ENCODE results near the gene MACROD2. TPM values are rescaled to one million over a fixed set of nuclear protein-coding genes. Genes with fewer than 3 reads are reported as not detected.
"Not testable (repeated sequence)": the region's sequence is repeated elsewhere in the genome, so short reads cannot be mapped to it uniquely, and the experiment has no call there.

Gene MACROD2
- total RNA-seq, 1 experiment from 2014 or later = 1.4 TPM

DNA sequence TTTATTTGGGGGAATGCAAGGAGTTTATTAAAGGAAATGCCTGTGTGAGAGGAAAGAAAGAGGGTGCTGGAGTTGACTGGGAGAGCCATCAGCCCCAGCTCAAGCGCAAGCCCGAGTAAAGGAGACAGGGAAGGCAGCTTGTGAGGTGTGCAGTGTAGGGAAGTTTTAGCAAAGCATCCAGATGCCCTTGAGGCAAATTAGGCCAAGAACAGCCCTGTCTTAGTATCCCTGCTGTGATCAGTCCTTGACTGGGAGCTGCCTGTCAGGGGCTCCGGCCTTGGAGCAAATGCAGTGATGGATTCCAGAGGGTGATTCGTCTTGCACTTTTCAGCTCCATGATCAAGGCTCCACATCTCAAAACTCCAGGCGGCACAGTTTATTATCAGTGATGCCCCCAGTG is 2016.2 kb downstream of the MACROD2 start:
- H3K27me3 ChIP-seq (replicated peaks; ENCODE audit: insufficient read depth, low read depth, low read length, poor library complexity) = no peaks in the 10 kb centered on the region
- H3K4me3 ChIP-seq (ENCODE audit: low read depth, low read length, poor library complexity, severe bottlenecking) = no peak overlapping the region
- TF ChIP-seq, protein P1, sequence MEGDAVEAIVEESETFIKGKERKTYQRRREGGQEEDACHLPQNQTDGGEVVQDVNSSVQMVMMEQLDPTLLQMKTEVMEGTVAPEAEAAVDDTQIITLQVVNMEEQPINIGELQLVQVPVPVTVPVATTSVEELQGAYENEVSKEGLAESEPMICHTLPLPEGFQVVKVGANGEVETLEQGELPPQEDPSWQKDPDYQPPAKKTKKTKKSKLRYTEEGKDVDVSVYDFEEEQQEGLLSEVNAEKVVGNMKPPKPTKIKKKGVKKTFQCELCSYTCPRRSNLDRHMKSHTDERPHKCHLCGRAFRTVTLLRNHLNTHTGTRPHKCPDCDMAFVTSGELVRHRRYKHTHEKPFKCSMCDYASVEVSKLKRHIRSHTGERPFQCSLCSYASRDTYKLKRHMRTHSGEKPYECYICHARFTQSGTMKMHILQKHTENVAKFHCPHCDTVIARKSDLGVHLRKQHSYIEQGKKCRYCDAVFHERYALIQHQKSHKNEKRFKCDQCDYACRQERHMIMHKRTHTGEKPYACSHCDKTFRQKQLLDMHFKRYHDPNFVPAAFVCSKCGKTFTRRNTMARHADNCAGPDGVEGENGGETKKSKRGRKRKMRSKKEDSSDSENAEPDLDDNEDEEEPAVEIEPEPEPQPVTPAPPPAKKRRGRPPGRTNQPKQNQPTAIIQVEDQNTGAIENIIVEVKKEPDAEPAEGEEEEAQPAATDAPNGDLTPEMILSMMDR (conservative IDR thresholded peaks at IDR 0.05; ENCODE audit: low read depth, low read length) = no peak
- no peak for TF ChIP-seq EZH2 (IDR thresholded peaks at IDR 0.05; ENCODE audit: borderline replicate concordance, low read depth, low read length, poor library complexity, severe bottlenecking)
- POLR2A ChIA-PET (ENCODE audit: low non-redundant PET) = no interaction called here
- H3K27ac ChIP-seq (ENCODE audit: low read depth, low read length, poor library complexity, severe bottlenecking) = no peak overlapping the region
- CTCF ChIA-PET = no interaction called here
- no peaks in the 10 kb centered on the region for H3K4me1 ChIP-seq (ENCODE audit: insufficient read depth, low read length, poor library complexity, severe bottlenecking)
- H3K36me3 ChIP-seq (ENCODE audit: insufficient read depth, low read length, poor library complexity, severe bottlenecking) = no peaks in the 10 kb centered on the region
- DNase-seq (ENCODE audit: low spot score) = no peak
- peaks cover 9% of the 10 kb centered on the region for H3K9me3 ChIP-seq (ENCODE audit: low read depth, low read length, poor library complexity, severe bottlenecking)
- no TSS peak for BruUV-seq (replicated peaks)
- intact Hi-C loops (cut with micrococcal nuclease; ENCODE audit: unreplicated experiment) = no loop called here

DNA sequence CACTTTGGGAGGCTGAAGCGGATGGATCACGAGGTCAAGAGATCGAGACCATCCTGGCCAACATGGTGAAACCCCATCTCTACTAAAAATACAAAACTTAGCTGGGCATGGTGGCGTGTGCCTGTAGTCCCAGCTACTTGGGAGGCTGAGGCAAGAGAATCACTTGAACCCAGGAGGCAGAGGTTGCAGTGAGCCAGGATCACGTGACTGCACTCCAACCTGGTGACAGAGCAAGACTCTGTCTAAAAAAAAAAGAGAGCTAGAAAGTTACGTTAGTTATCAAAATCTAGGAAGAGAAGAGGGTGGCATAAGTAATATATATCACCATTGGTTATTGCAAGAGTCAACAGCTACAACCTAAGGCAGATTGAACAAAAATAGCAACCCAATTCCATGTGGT is 2017.6 kb downstream of the MACROD2 start:
- intact Hi-C loops (cut with micrococcal nuclease; ENCODE audit: unreplicated experiment); POLR2A ChIA-PET (ENCODE audit: low non-redundant PET); H3K27me3 ChIP-seq (replicated peaks; ENCODE audit: insufficient read depth, low read depth, low read length, poor library complexity); H3K36me3 ChIP-seq (ENCODE audit: insufficient read depth, low read length, poor library complexity, severe bottlenecking); H3K4me3 ChIP-seq (ENCODE audit: low read depth, low read length, poor library complexity, severe bottlenecking); H3K27ac ChIP-seq (ENCODE audit: low read depth, low read length, poor library complexity, severe bottlenecking); CTCF ChIA-PET; BruUV-seq (replicated peaks); DNase-seq (ENCODE audit: low spot score); H3K4me1 ChIP-seq (ENCODE audit: insufficient read depth, low read length, poor library complexity, severe bottlenecking): not testable (repeated sequence)
- peaks cover 13% of the 10 kb centered on the region for H3K9me3 ChIP-seq (ENCODE audit: low read depth, low read length, poor library complexity, severe bottlenecking)

DNA sequence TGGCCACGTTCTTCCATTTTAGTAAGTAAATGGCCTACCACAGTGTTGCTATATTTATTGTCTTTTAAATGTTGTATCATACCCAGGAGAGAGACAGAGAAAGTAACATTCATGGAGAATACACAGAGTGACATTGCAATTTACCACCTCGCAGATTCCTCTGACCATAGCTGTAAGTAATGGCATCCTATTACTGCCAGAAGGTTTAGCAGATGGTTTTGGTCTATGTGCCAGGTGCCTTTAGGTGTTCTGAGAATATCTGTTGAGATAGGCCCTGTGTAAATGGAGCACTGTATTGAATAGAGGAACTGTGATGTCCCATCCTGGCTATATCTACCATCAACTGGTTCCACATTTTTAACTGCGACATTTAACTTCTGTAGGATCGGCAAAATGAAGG is 2018.3 kb downstream of the MACROD2 start:
- Histone ChIP-seq H3K27me3 (replicated peaks; ENCODE audit: insufficient read depth, low read depth, low read length, poor library complexity) (no peaks in the 10 kb centered on the region), H3K4me1 (ENCODE audit: insufficient read depth, low read length, poor library complexity, severe bottlenecking) (no peaks in the 10 kb centered on the region), H3K36me3 (ENCODE audit: insufficient read depth, low read length, poor library complexity, severe bottlenecking) (no peaks in the 10 kb centered on the region), H3K4me3 (ENCODE audit: low read depth, low read length, poor library complexity, severe bottlenecking) (no peak overlapping the region), H3K9me3 (ENCODE audit: low read depth, low read length, poor library complexity, severe bottlenecking) (peaks cover 9% of the 10 kb centered on the region), H3K27ac (ENCODE audit: low read depth, low read length, poor library complexity, severe bottlenecking) (no peak overlapping the region)
- DNase-seq (ENCODE audit: low spot score) = no peak
- CTCF ChIA-PET = no interaction called here
- POLR2A ChIA-PET (ENCODE audit: low non-redundant PET) = no interaction called here
- no TSS peak for BruUV-seq (replicated peaks)
- intact Hi-C loops (cut with micrococcal nuclease; ENCODE audit: unreplicated experiment) = no loop called here
- TF ChIP-seq, protein P1 (conservative IDR thresholded peaks at IDR 0.05; ENCODE audit: low read depth, low read length) = no peak
- no peak for TF ChIP-seq EZH2 (IDR thresholded peaks at IDR 0.05; ENCODE audit: borderline replicate concordance, low read depth, low read length, poor library complexity, severe bottlenecking)

DNA sequence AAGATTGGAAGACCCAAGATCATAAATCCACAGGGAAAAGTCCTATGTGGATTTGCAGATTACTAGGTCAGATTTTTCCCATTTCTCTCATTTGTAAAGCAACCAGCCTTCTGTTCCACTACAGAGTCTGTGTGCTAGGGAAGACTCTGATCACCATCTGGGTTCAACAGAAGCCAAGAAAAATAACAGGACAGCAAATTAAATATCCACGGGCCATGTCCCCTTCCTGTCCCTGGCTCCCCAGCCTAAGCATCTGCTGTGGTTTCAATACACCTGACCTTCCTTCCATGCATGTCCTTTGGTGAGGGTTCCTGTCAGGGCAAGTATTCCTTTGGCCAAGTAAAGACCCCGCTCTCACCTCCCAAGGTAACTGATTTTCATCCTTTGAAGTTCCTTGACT is 2019.1 kb downstream of the MACROD2 start:
- BruUV-seq (replicated peaks) = no TSS peak
- TF ChIP-seq, protein P1 (conservative IDR thresholded peaks at IDR 0.05; ENCODE audit: low read depth, low read length) = no peak
- TF ChIP-seq EZH2 (IDR thresholded peaks at IDR 0.05; ENCODE audit: borderline replicate concordance, low read depth, low read length, poor library complexity, severe bottlenecking) = no peak
- ChIA-PET CTCF (no interaction called here), POLR2A (ENCODE audit: low non-redundant PET) (no interaction called here)
- no peak for DNase-seq (ENCODE audit: low spot score)
- H3K9me3 ChIP-seq (ENCODE audit: low read depth, low read length, poor library complexity, severe bottlenecking) = peaks cover 13% of the 10 kb centered on the region
- no peak overlapping the region for H3K27ac ChIP-seq (ENCODE audit: low read depth, low read length, poor library complexity, severe bottlenecking)
- intact Hi-C loops (cut with micrococcal nuclease; ENCODE audit: unreplicated experiment) = no loop called here
- no peak overlapping the region for H3K4me3 ChIP-seq (ENCODE audit: low read depth, low read length, poor library complexity, severe bottlenecking)
- H3K4me1 ChIP-seq (ENCODE audit: insufficient read depth, low read length, poor library complexity, severe bottlenecking) = no peaks in the 10 kb centered on the region
- H3K36me3 ChIP-seq (ENCODE audit: insufficient read depth, low read length, poor library complexity, severe bottlenecking) = no peaks in the 10 kb centered on the region
- H3K27me3 ChIP-seq (replicated peaks; ENCODE audit: insufficient read depth, low read depth, low read length, poor library complexity) = no peaks in the 10 kb centered on the region
